ENCODE results near the gene OBP2A.

DNA sequence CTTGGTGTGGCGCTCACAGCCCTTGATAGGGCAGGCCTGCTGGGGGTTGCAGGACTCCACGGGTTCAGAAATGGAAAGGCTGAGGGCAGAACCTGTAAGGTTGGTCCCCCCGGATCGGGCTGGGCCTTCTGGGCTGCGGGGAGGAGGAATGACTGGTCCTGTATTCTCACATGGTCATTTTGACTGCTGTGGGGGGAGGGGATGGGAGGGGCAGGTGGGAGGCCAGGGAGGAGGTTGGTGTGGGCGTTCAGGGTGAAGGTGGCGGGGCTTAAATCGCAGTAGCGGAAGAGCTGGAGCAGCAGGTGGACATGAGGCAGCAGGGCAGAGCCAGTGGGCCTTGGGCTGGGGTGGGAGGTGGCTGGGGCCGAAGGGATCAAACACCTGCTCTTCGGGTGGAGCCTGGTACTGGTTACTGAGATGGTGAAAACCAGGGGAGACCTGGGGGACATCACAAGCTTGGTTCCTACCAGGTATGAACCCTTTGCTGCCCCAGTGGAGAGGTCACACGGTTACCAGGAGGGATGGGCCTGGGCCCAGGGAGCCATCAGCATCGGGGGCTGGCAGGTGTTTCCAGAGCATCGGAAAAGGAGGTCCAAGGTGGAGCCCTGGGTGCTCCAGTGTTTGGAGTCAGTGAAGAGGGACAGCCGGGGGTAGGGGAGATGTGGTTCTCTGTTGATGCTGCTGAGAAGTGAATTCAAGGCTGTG, 43.6 kb upstream of the OBP2A start:
- TF ChIP-seq CTCF (IDR thresholded peaks at IDR 0.05 in 2 of 3, conservative IDR thresholded peaks at IDR 0.05 in 1 of 3; ENCODE audit: control insufficient read depth in 2 of 3, extremely low read depth in 1 of 3, insufficient read depth in 1 of 3, low read depth in 3 of 3, low read length in 3 of 3) (no peak), EP300 (IDR thresholded peaks at IDR 0.05; ENCODE audit: borderline replicate concordance in 1 of 2, control insufficient read depth in 1 of 2, low read depth in 2 of 2, low read length in 2 of 2) (no peak), POLR2A (IDR thresholded peaks at IDR 0.05; ENCODE audit: low read depth, low read length) (0 out of 2 replicates have a peak, but pooled peaks have one; percentile 18), BCL11A (IDR thresholded peaks at IDR 0.05; ENCODE audit: low read depth, low read length) (no peak), MTA2 (IDR thresholded peaks at IDR 0.05; ENCODE audit: low read depth) (no peak), ZNF592 (IDR thresholded peaks at IDR 0.05) (no peak), EZH2 (IDR thresholded peaks at IDR 0.05; ENCODE audit: borderline replicate concordance, control insufficient read depth, low read depth, low read length) (no peak), JUND (IDR thresholded peaks at IDR 0.05; ENCODE audit: low read depth, low read length) (no peak), TAF1 (IDR thresholded peaks at IDR 0.05; ENCODE audit: borderline replicate concordance, low read depth, low read length) (no peak), CREB1 (IDR thresholded peaks at IDR 0.05; ENCODE audit: low read depth) (no peak), CHD2 (IDR thresholded peaks at IDR 0.05; ENCODE audit: borderline replicate concordance, low read depth, low read length) (no peak)

All from GM12878 (cell line).